GM06990 (cell line): ENCODE results near the gene B3GAT1.

Source experiments
- DNase-seq: peaks from one replicate; pipeline ENCODE4 v3.0.0-alpha.2; 2011; ENCODE audit not compliant: insufficient read length; ENCODE audit errors: extremely low read depth
- H3K27me3 ChIP-seq: replicated peaks from 2 replicates; pipeline ENCODE4 v1.6.0; 2011; ENCODE audit warnings: low read length; ENCODE audit not compliant: control insufficient read depth, insufficient read depth
- H3K36me3 ChIP-seq: 2 replicates; pipeline ENCODE4 v1.5.1; 2011; ENCODE audit warnings: low read length; ENCODE audit not compliant: control insufficient read depth, insufficient read depth
- H3K4me3 ChIP-seq: replicated peaks from 2 replicates; pipeline ENCODE4 v1.5.1; 2011; ENCODE audit warnings: low read depth, mild to moderate bottlenecking, control low read depth, low read length
- TF ChIP-seq, protein P1 (sequence below): IDR thresholded peaks from 2 replicates; pipeline ENCODE4 v1.5.1; 2011; ENCODE audit warnings: low read length, control low read depth, mild to moderate bottlenecking, inconsistent platforms; ENCODE audit not compliant: insufficient read depth, poor library complexity, severe bottlenecking

The B3GAT1 gene

GRCh38 chr11:134363592-134363991 is 48.5 kb downstream of the B3GAT1 start:
- Histone ChIP-seq H3K27me3 (no peaks in the 10 kb centered on the region), H3K36me3 (no peaks in the 10 kb centered on the region), H3K4me3 (no peak overlapping the region)
- TF ChIP-seq, protein P1, sequence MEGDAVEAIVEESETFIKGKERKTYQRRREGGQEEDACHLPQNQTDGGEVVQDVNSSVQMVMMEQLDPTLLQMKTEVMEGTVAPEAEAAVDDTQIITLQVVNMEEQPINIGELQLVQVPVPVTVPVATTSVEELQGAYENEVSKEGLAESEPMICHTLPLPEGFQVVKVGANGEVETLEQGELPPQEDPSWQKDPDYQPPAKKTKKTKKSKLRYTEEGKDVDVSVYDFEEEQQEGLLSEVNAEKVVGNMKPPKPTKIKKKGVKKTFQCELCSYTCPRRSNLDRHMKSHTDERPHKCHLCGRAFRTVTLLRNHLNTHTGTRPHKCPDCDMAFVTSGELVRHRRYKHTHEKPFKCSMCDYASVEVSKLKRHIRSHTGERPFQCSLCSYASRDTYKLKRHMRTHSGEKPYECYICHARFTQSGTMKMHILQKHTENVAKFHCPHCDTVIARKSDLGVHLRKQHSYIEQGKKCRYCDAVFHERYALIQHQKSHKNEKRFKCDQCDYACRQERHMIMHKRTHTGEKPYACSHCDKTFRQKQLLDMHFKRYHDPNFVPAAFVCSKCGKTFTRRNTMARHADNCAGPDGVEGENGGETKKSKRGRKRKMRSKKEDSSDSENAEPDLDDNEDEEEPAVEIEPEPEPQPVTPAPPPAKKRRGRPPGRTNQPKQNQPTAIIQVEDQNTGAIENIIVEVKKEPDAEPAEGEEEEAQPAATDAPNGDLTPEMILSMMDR, result no peak
- DNase-seq, result no peak

DNA sequence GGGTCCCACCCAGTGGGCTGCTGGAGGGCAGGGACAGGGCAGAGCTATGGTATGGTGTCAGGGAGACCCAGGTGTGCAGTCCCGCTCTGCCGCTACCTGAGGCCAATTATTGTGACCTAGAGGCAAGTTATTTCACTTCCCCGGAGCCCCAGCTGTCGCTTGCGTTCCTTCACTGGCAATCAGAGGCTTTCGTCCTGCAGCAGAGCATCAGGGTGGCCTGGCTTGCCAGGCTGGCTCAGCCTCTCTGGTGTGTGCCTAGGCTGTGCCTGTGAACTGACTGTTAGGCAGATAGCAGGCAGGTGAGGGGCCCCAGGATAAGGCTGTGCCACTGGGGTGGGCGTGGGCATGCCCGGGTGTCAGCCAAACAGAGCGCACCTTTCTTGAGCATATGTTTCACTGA is 48.9 kb downstream of the B3GAT1 start:
- TF ChIP-seq, protein P1, result no peak
- Histone ChIP-seq H3K27me3 (no peaks in the 10 kb centered on the region), H3K36me3 (no peaks in the 10 kb centered on the region), H3K4me3 (no peak overlapping the region)
- no peak for DNase-seq

GRCh38 chr11:134362192-134362901 is 49.7 kb downstream of the B3GAT1 start:
- Histone ChIP-seq H3K4me3 (no peak overlapping the region), H3K36me3 (no peaks in the 10 kb centered on the region), H3K27me3 (no peaks in the 10 kb centered on the region)
- no peak for DNase-seq
- TF ChIP-seq, protein P1, result no peak

GRCh38 chr11:134361661-134362060 is 50.4 kb downstream of the B3GAT1 start:
- Histone ChIP-seq H3K4me3 (no peak overlapping the region), H3K27me3 (no peaks in the 10 kb centered on the region), H3K36me3 (no peaks in the 10 kb centered on the region)
- no peak for DNase-seq
- TF ChIP-seq, protein P1, result no peak

GRCh38 chr11:134360050-134360835 is 51.8 kb downstream of the B3GAT1 start:
- no peaks in the 10 kb centered on the region for H3K27me3 ChIP-seq
- TF ChIP-seq, protein P1, result peak; percentile 92
- DNase-seq, result peak; percentile 72
- H3K36me3 ChIP-seq, result no peaks in the 10 kb centered on the region
- no peak overlapping the region for H3K4me3 ChIP-seq
